ENCODE data around the gene CLASRP. TPM values are rescaled to one million over a fixed set of nuclear protein-coding genes. Genes with fewer than 3 reads are reported as not detected.

The CLASRP gene, protein sequence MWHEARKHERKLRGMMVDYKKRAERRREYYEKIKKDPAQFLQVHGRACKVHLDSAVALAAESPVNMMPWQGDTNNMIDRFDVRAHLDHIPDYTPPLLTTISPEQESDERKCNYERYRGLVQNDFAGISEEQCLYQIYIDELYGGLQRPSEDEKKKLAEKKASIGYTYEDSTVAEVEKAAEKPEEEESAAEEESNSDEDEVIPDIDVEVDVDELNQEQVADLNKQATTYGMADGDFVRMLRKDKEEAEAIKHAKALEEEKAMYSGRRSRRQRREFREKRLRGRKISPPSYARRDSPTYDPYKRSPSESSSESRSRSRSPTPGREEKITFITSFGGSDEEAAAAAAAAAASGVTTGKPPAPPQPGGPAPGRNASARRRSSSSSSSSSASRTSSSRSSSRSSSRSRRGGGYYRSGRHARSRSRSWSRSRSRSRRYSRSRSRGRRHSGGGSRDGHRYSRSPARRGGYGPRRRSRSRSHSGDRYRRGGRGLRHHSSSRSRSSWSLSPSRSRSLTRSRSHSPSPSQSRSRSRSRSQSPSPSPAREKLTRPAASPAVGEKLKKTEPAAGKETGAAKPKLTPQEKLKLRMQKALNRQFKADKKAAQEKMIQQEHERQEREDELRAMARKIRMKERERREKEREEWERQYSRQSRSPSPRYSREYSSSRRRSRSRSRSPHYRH
- 297 and 460 TPM in 2 replicates for total RNA-seq (2011; cell fraction: chromatin; rRNA removed; ENCODE audit: low replicate concordance)
- total RNA-seq (2011; cell fraction: nucleolus; rRNA removed), result 224 and 226 TPM in 2 replicates
- total RNA-seq (2011; cell fraction: nucleoplasm; rRNA removed), result 233 and 263 TPM in 2 replicates
- total RNA-seq (2014; rRNA removed), result 56.7 and 74.5 TPM in 2 replicates
- total RNA-seq (2014; rRNA removed; fragmentation: Illumina TruSeq; extraction: Trizol), result 31.1 and 34.6 TPM in 2 replicates
- total RNA-seq (2015; rRNA removed; fragmentation: Illumina TruSeq; extraction: Trizol), result 46.4 and 46.7 TPM in 2 replicates
- 81.6 and 86.3 TPM in 2 replicates for total RNA-seq (2021)
- polyA plus RNA-seq (2011; rRNA removed), result 34.4 and 55.3 TPM in 2 replicates
- polyA plus RNA-seq (2011; cell fraction: cytosol; rRNA removed), result 18.3 and 19.8 TPM in 2 replicates
- polyA plus RNA-seq (2011; cell fraction: nucleus; rRNA removed), result 277 and 310 TPM in 2 replicates
- polyA plus RNA-seq (2012), result 71.3 and 94.7 TPM in 2 replicates
- polyA plus RNA-seq (2014; fragmentation: Illumina TruSeq; extraction: Trizol), result 44.0 and 45.2 TPM in 2 replicates
- 1 to 10 TPM in 1 of 2 experiments, under 1 TPM in 1; 0.94 to 1.2 TPM for polyA plus RNA-seq (2014; fragmentation: Nextera tagmentation; extraction: Ambion mirVana)
- polyA plus RNA-seq (2014; rRNA removed), result 72.2 and 80.0 TPM in 2 replicates
- polyA minus RNA-seq (2011; rRNA and poly(A)+ RNA removed), result 25.8 and 29.7 TPM in 2 replicates
- polyA minus RNA-seq (2011; cell fraction: cytosol; rRNA and poly(A)+ RNA removed), result 18.8 and 19.3 TPM in 2 replicates
- 39.9 and 51.1 TPM in 2 replicates for polyA minus RNA-seq (2011; cell fraction: nucleus; rRNA and poly(A)+ RNA removed)
- percentile 76 among the genes with signal in this experiment for Bru-seq, nascent RNA
- percentile 75 among the genes with signal in this experiment for BruChase-seq, experiment 1, labeled RNA remaining after a 2-hour chase
- percentile 82 among the genes with signal in this experiment for BruChase-seq, experiment 2, labeled RNA remaining after a 6-hour chase
- long read RNA-seq, experiment 1, transcript CLASRP-201 (21 exons, 2,234 nt), result major isoform, 7 of 73 reads
- long read RNA-seq, experiment 1, partial matches to known transcripts, result 44 of 73 reads
- long read RNA-seq, experiment 1, other reads (novel, unspliced or antisense), result 17 of 73 reads
- long read RNA-seq, experiment 2, partial matches to known transcripts, result 11 of 15 reads
- long read RNA-seq, experiment 2, other reads (novel, unspliced or antisense), result 3 of 15 reads
- long read RNA-seq, experiment 3, partial matches to known transcripts, result 3 of 5 reads
- long read RNA-seq, experiment 3, other reads (novel, unspliced or antisense), result 1 of 5 reads

GRCh38 chr19:45038931-45039893 is at the start of gene CLASRP:
Gene CLASRP (plus strand): TSS chr19:45039045. CDS start chr19:45040213, 1,168 bp downstream.
- ATAC-seq, result peak; percentile 99
- Histone ChIP-seq H3K4me1 (replicated peaks in 1 of 2; ENCODE audit: control insufficient read depth in 2 of 2, insufficient read depth in 2 of 2, low read length in 2 of 2) (peaks cover 11 to 35% of the 10 kb centered on the region in 2 experiments; a peak in 4 of 5 replicates), H3K27ac (ENCODE audit: extremely low read depth, low read depth, low read length) (peak within 1 kb of the TSS; percentile 96), H4K20me1 (replicated peaks; ENCODE audit: control insufficient read depth, insufficient read depth, low read length) (peaks cover 22% of the 10 kb centered on the region), H3K79me2 (ENCODE audit: control insufficient read depth, insufficient read depth, low read length) (peaks cover 42% of the 10 kb centered on the region), H3K4me3 (peak within 1 kb of the TSS; percentile 92), H3K9ac (ENCODE audit: insufficient read depth in 1 of 2, low read depth in 2 of 2, low read length in 2 of 2) (peak within 1 kb of the TSS; percentile 91 to 98), H3K36me3 (ENCODE audit: control insufficient read depth, insufficient read depth, low read length) (peaks cover 40% of the 10 kb centered on the region), H3K9me1 (ENCODE audit: control insufficient read depth, insufficient read depth, low read length) (peaks cover 5% of the 10 kb centered on the region), H3K9me3 (replicated peaks; ENCODE audit: control insufficient read depth, insufficient read depth, low read depth, low read length) (peaks cover 3% of the 10 kb centered on the region; the same call in 1 of the 2 replicates), H3K4me2 (ENCODE audit: insufficient read depth, low read length) (peak within 1 kb of the TSS; percentile 87), H2AFZ (ENCODE audit: low read depth, low read length) (peak within 1 kb of the TSS; percentile 91), H3K27me3 (ENCODE audit: control insufficient read depth in 2 of 2, insufficient read depth in 2 of 2, low read length in 2 of 2) (no peaks in the 10 kb centered on the region)
- WGBS (ENCODE audit: insufficient coverage, low coverage, missing lambda C conversion rate), result under 1% methylated on average over 48 of the region's 62 CpGs
- peak; percentile 94 for FAIRE-seq
- ChIA-PET POLR2A (interaction anchor here (0.7 to 1.7 kb wide), 13 partner anchors 10 to 308 kb away, joined by 3 to 9 read pairs (median 4); partner anchors contain the start of genes APOE and PPP1R37), CTCF (ENCODE audit: low intra/inter-chr PET ratio) (no interaction called here)
- in situ Hi-C loops (cut with MboI), result no loop called here
- peak; percentile 93 to 94 (median 94) for DNase-seq (ENCODE audit: extremely low read depth in 1 of 4, low spot score in 3 of 4)
- BruUV-seq (replicated peaks), result no TSS peak
- intact Hi-C loops (cut with micrococcal nuclease), result no loop called here
- peak; percentile 46; the same call in 1 of the 2 replicates for TF ChIP-seq ZNF57 (CRISPR knock-in tag; IDR thresholded peaks at IDR 0.05)
- no peak for TF ChIP-seq ZNF124 (CRISPR knock-in tag; IDR thresholded peaks at IDR 0.05)
- no peak for TF ChIP-seq ZNF695 (CRISPR knock-in tag; IDR thresholded peaks at IDR 0.05)
- TF ChIP-seq HCFC1 (IDR thresholded peaks at IDR 0.05; ENCODE audit: low read depth, low read length), result peak; percentile 69
- no peak for TF ChIP-seq AFF4 (CRISPR knock-in tag; IDR thresholded peaks at IDR 0.05)
- peak; percentile 35; the same call in 1 of the 2 replicates for TF ChIP-seq DPF2 (IDR thresholded peaks at IDR 0.05)
- TF ChIP-seq MAFF (IDR thresholded peaks at IDR 0.05; ENCODE audit: low read length), result no peak
- TF ChIP-seq CREM (IDR thresholded peaks at IDR 0.05; ENCODE audit: low read depth), result peak; percentile 79
- TF ChIP-seq KDM5B (IDR thresholded peaks at IDR 0.05; ENCODE audit: insufficient replicate concordance, low read depth, low read length), result peak; percentile 88
- TF ChIP-seq XRCC3 (IDR thresholded peaks at IDR 0.05), result no peak
